Muscle layer of duodenum (tissue), 2 donors: ENCODE measurements around the gene OGFR.

Experiments used
- H3K27ac ChIP-seq: one replicate; pipeline ENCODE4 v1.7.0; 2013; ENCODE audit warnings: mild to moderate bottlenecking, low read length
- H3K27me3 ChIP-seq: one replicate; pipeline ENCODE4 v1.7.0; 2013; ENCODE audit warnings: low read depth, mild to moderate bottlenecking, control low read depth, low read length
- H3K36me3 ChIP-seq, 2 donors: one replicate each; pipeline ENCODE4 v1.7.0; 2013; ENCODE audit warnings: low read length in 2 of 2, control low read depth in 1 of 2, mild to moderate bottlenecking in 1 of 2; ENCODE audit not compliant: insufficient read depth in 2 of 2, control insufficient read depth in 1 of 2
- H3K4me1 ChIP-seq, 2 donors: one replicate each; pipeline ENCODE4 v1.7.0; 2013; ENCODE audit warnings: low read length in 2 of 2, mild to moderate bottlenecking in 2 of 2, control low read depth in 1 of 2, moderate library complexity in 1 of 2; ENCODE audit not compliant: insufficient read depth in 2 of 2, control insufficient read depth in 1 of 2
- H3K4me3 ChIP-seq, 2 donors: one replicate each; pipeline ENCODE4 v1.7.0; 2013; ENCODE audit warnings: low read length in 2 of 2, low read depth in 1 of 2, mild to moderate bottlenecking in 1 of 2
- H3K9me3 ChIP-seq, 2 donors: one replicate each; pipeline ENCODE4 v1.7.0; 2013; ENCODE audit warnings: low read length in 2 of 2, control low read depth in 1 of 2, mild to moderate bottlenecking in 1 of 2; ENCODE audit not compliant: control insufficient read depth in 1 of 2
- donor health status: healthy.

The OGFR gene

DNA sequence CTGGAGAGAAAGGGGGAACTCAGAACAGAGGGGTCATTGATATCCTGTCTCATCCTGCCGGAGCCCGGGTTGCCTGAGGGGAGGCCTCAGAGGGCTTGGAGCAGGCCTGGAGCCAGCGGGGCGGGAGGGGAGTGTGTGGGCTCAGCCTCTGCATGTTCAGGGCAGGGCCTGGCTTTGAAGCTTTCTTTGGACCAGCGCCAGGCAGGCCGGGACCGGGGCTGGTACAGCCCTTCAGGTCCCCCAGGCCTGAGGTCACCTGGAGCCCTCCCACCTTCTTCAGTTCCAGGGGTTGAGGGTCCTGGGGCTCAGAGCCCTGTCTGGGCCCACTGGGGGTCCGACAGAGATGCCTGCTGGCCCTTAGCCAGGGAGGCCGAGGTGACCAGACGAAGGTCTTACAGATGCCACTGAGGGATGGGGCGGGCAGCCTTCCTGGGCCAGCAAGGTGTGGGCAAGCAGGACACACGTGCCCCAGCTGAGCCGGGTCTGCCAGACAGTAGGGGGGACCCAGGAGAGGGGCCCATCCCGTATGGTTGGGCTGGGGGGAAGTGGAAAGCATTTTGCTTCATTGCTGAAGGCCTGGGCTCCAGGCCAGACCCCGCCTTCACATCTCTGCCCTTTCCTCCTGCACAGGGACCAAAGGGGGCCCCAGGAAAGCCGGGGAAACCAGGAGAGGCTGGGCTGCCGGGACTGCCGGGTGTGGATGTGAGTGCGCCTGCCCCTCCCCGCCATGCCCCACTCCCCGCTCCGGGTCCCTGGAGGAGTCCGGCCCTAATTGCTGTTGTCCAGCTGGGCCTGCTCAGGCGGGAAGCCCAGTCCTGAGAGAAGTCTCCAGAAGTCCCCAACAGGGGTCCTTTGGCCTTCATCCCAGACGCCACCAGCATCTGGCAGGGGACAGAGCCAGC is 14.2 kb downstream of the OGFR start:
- Histone ChIP-seq H3K9me3 (no peaks in the 10 kb centered on the region), H3K36me3 (peaks cover 0 to 4% of the 10 kb centered on the region in 2 donors), H3K4me3 (peak overlapping the region in 1 of 2 donors; percentile 29), H3K4me1 (peaks cover 0 to 38% of the 10 kb centered on the region in 2 donors), H3K27ac (no peak overlapping the region), H3K27me3 (peaks cover 25% of the 10 kb centered on the region)

DNA sequence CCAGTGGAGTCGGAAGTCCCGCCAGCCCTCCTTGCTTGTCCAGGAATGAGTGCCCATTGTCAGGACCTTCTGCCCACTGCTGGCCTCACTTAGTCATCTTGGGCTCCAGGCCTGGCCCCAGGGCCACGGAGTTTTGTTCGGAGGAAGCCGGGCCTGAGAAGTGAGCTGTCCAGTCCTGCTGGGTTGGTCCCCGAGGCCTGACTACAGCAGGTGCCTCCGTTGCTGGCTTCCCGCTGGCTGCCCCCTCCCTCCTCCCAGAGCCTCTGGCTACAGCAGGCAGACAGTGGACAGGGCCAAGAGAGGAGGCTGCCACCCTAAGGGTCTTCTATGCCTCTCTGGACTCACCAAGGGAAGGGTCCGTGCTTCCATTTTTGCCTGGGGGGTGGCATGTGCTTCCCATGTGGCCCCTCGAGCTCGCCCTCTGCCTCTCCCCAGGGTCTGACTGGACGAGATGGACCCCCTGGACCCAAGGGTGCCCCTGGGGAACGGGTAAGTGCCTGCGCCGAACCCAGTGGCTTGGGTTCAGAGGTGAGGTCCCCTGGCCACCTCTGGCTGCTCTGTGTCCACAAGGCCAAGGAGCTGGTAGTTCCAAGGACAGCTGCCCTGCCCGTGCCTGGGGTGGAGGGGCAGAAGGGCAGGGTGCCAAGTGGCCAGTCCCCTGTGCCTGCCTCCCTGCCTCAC is 15.0 kb downstream of the OGFR start:
- Histone ChIP-seq H3K27me3 (peaks cover 25% of the 10 kb centered on the region), H3K4me1 (peaks cover 0 to 42% of the 10 kb centered on the region in 2 donors), H3K4me3 (no peak overlapping the region), H3K9me3 (no peaks in the 10 kb centered on the region), H3K27ac (no peak overlapping the region), H3K36me3 (no peaks in the 10 kb centered on the region)

DNA sequence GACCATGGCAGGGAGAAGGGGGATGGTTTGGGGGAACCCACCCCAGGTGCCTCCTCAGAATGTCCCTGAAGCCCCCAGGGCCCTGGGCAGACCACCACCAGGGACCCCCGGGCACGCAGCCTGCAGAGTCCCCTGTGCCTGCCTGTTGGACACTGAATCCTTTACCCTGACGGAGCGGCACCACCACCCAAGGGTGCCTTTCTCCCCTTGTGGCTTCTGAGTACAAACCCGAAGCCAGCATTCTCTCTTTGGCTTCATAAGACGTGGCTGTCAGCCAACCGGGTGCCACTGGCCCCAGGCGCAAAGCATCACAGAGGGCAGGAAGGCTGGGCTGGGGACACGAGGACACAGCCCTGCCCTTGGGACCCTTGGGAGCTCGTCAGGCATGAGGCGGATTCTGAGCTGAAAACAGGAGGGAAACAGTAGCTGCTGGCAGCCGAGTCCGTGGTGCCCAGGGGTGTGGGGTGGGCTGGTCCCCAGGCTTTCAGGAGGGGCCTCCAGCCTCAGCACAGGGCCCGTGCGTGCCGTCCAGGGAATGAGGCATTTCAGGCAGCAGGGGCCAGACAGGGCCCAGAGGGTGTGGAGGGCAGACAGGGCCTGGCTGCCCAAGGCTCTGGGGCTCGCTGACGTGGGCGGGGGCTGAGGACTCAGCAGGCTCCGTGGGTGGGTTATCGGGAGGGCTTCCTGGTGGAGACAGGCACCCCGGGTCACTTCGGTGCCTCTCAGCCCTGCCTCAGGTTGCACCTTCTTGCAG is 15.8 kb downstream of the OGFR start:
- Histone ChIP-seq H3K27ac (no peak overlapping the region), H3K4me1 (peaks cover 0 to 41% of the 10 kb centered on the region in 2 donors), H3K4me3 (no peak overlapping the region), H3K36me3 (no peaks in the 10 kb centered on the region), H3K9me3 (no peaks in the 10 kb centered on the region), H3K27me3 (peaks cover 19% of the 10 kb centered on the region)

DNA sequence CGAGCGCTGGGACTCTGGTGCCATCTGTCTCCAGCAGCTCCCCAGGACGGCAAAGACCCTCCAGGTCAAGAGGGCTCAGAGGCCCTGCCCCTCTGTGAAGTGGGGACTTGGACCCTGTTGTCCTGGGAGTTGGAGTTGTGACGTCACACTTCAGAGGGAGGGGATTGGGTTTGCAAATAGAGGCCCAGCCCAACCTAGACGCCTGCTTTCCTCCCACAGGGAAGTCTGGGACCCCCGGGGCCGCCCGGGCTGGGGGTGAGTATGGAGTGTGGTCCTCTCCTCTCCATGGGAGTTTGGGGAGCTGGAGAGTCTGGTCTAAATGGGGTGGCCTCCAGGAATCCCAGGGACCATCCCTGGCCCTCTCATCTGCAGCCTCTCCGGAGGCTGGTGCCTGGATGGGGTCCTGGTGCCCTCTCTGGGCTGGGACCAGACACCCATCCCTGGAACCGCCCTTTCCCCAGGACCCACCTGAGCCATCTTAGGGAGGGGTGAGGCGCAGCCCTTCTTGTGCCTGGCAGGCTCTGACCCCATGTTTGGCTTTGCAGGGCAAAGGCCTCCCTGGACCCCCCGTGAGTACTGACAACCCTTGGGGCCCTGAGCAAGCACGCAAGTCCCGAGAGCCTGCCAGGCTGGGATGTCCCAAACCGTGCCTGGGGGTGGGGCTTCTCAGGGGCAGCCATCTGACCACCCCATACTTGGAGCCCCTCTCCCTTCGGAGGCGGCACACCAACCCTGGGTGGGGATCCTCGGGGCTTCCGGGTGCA is 16.5 kb downstream of the OGFR start:
- peaks cover 0 to 33% of the 10 kb centered on the region in 2 donors for H3K4me1 ChIP-seq
- H3K27me3 ChIP-seq, result peaks cover 11% of the 10 kb centered on the region
- H3K4me3 ChIP-seq, result no peak overlapping the region
- H3K27ac ChIP-seq, result no peak overlapping the region
- no peaks in the 10 kb centered on the region for H3K36me3 ChIP-seq
- H3K9me3 ChIP-seq, result no peaks in the 10 kb centered on the region

DNA sequence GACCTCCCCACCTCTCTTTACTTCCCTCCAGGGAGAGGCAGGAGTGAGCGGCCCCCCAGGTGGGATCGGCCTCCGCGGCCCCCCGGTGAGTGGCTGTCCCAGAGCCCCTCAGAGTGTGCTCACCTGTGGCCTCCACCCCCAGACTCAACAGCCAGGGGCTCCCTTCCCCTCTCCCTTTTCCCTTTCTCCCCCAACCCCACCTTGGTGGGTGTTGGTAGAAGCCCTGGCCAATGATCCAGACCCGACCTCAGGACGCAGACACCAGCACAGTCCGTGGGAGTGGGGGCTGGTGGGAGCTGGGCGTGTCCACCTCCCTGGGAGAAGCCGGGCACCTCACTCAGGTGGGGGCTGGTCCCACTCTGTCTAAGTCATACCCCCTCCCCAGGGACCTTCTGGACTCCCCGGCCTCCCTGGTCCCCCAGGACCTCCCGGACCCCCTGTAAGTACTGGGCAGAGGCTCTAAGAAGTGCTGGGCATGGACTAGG is 17.1 kb downstream of the OGFR start:
- Histone ChIP-seq H3K4me1 (peaks cover 0 to 27% of the 10 kb centered on the region in 2 donors), H3K9me3 (no peaks in the 10 kb centered on the region), H3K36me3 (no peaks in the 10 kb centered on the region), H3K4me3 (no peak overlapping the region), H3K27ac (no peak overlapping the region), H3K27me3 (peaks cover 10% of the 10 kb centered on the region)

DNA sequence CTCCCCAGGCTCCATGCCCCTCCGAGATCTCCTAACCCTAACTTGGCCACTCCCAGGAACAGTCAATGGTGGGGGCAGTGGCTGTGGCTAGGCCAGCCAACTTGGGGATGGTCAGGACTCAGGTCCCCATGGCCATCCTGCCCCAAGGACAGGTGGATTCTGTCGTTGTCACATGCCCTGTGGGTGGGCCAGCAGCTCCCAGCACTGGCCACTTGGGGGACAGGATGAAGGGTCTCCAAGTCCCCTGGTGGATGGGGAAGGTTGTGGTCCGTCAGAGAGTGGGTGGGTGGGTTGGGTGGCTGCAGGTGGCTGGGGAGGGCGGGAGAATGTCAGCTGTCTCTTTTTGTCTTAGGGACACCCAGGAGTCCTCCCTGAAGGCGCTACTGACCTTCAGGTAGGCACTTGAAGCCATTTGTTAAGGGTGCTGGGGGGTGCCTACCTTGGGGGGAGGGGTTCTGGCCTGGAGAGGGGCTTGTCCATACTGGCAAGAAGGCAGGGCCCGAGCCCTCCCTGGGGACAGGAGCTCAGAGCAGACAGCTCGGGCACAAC is 17.7 kb downstream of the OGFR start:
- Histone ChIP-seq H3K4me1 (peaks cover 0 to 27% of the 10 kb centered on the region in 2 donors), H3K4me3 (no peak overlapping the region), H3K27me3 (peaks cover 10% of the 10 kb centered on the region), H3K27ac (no peak overlapping the region), H3K36me3 (no peaks in the 10 kb centered on the region), H3K9me3 (no peaks in the 10 kb centered on the region)

DNA sequence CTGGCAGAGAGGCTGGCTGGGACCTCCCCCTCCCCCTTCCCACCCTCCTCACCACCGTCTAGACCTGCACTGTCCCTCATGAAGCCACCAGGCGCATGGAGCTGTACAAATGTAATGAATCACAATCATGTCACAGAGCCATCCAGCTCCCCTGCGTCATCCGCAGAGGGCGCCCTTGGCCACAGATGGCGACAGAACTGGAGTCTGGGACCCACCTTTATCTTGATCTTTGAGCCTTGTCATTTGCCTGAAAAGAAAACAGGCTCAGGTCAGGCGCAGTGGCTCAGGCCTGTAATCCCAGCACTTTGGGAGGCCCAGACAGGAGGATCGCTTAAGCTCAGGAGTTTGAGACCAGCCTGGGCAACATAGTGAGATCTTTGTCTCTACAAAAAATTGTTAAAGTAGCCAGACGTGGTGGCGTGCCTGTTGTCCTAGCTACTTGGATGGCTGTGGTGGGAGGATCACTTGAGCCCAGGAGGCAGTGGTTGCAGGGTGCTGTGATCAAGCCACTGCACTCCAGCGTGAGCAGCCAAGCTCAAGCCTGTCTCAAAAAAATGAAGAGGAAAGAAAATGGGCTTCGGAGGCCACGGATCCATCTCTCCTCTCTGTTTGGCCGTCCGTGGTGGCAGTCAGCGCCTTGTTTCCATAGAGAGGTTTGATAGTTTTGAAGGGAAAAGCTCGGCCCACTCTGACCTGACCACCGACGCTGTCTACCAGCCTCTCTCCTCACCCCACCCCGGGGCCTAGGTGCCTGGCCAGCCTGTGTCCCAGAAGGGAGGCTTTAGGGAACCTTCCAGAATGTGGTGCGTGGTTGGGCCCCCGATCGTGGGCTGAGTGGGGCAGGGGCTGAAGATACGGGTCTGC is 18.4 kb downstream of the OGFR start:
- Histone ChIP-seq H3K36me3 (no peaks in the 10 kb centered on the region), H3K4me3 (no peak overlapping the region), H3K27ac (no peak overlapping the region), H3K27me3 (peaks cover 5% of the 10 kb centered on the region), H3K9me3 (no peaks in the 10 kb centered on the region), H3K4me1 (peaks cover 0 to 27% of the 10 kb centered on the region in 2 donors)

DNA sequence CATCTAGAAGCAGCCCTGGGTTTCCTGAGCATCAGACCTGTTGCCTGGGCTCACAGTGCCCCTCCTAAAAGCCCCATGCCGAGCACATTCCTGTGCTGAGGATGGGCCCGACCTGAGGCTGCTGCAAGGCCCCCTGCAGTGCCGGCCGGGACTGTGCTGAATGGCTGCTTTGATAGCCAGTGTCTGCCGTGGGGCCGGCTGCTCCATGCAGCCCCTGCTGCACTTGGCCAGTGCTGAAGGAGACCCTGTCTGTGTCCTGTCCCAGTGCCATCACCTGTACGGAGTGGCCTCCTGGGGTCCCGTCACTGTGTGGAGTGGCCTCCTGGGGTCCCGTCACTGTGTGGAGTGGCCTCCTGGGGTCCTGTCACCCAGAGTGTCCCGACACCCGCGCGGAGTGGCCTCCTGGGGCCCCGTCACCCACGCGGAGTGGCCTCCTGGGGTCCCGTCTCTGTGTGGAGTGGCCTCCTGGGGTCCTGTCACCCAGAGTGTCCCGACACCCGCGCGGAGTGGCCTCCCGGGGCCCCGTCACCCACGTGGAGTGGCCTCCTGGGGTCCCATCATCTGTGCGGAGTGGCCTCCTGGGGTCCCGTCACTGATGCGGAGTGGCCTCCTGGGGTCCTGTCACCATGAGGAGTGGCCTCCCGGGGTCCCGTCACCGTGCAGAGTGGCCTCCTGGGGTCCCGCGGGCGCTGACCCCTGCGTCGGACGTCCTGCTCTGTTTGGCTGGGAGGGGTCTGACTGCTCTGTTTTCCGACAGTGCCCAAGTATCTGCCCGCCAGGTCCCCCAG is 19.2 kb downstream of the OGFR start:
- H3K4me3 ChIP-seq, result no peak overlapping the region
- H3K9me3 ChIP-seq, result no peaks in the 10 kb centered on the region
- no peak overlapping the region for H3K27ac ChIP-seq
- H3K36me3 ChIP-seq, result no peaks in the 10 kb centered on the region
- peaks cover 0 to 19% of the 10 kb centered on the region in 2 donors for H3K4me1 ChIP-seq
- peaks cover under 1% of the 10 kb centered on the region for H3K27me3 ChIP-seq

DNA sequence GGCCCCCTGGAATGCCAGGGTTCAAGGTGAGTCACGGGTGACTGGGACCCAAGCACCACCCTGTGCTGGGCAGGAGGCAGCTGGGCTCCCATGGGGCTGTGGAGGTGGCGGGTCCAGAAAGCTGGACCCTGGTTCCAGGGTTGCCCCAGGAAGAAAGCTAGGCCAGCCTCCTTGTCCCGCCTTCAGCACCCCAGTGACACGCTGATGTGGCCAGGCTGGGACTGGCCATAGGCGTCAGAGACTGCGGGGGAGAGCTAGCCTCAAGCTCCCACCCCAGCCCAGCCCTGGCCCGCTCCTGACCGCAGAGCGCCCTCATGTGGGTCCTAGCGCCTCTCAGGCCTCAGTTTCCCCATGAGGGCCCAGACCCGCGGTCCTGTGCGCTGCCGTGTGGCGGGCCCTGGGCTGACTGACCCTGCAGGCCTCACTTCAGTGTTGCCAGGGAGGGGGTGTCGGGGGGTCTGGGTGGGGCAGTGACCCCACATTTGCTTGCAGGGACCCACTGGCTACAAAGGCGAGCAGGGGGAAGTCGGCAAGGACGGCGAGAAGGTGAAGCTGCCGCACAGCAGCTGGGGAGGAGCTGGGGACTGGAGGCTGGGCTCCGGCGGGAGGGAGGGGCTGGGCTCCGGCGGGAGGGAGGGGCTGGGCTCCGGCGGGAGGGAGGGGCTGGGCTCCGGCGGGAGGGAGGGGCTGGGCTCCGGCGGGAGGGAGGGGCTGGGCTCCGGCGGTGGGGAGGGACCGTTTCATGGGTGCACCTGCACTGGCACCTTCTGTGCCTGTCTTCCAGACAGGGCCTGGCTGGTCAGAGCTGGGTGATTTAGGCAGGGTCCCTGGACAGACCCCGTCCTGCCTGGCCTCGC is 20.1 kb downstream of the OGFR start:
- no peak overlapping the region for H3K4me3 ChIP-seq
- no peak overlapping the region for H3K27ac ChIP-seq
- no peaks in the 10 kb centered on the region for H3K9me3 ChIP-seq
- no peaks in the 10 kb centered on the region for H3K36me3 ChIP-seq
- H3K27me3 ChIP-seq, result no peaks in the 10 kb centered on the region
- peaks cover 0 to 11% of the 10 kb centered on the region in 2 donors for H3K4me1 ChIP-seq
